Kidney epithelial cell (primary cell): ENCODE measurements around the gene MDM2. TPM values are rescaled to one million over a fixed set of nuclear protein-coding genes. Genes with fewer than 3 reads are reported as not detected.

Experiments used
- DNase-seq: peaks from one replicate; pipeline ENCODE4 v3.0.0-alpha.2; 2010; ENCODE audit warnings: low read depth
- H3K27me3 ChIP-seq: 2 replicates; pipeline ENCODE4 v1.6.0; 2011; ENCODE audit warnings: low read length; ENCODE audit not compliant: control insufficient read depth, insufficient read depth
- H3K36me3 ChIP-seq: 2 replicates; pipeline ENCODE4 v1.5.1; 2011; ENCODE audit warnings: low read length; ENCODE audit not compliant: control insufficient read depth, insufficient read depth
- H3K4me3 ChIP-seq: 2 replicates; pipeline ENCODE4 v1.5.1; 2011; ENCODE audit warnings: low read depth, mild to moderate bottlenecking, control low read depth, low read length
- CTCF ChIP-seq: IDR thresholded peaks from 2 replicates; pipeline ENCODE4 v1.5.1; 2011; ENCODE audit warnings: mild to moderate bottlenecking, moderate library complexity, low read length, control low read depth, inconsistent platforms; ENCODE audit not compliant: insufficient read depth, poor library complexity, severe bottlenecking
- total RNA-seq: library from RNA; depleted of rRNA; stranded (reverse); fragments of >200 nt; gene quantifications from 2 replicates; pipeline ENCODE4 v1.2.3, GENCODE V29; 2015

The MDM2 gene
- total RNA-seq, 1 donor from 2014 or later, result 195 TPM

- no peak for TF ChIP-seq CTCF
- DNase-seq, result no peak
- no peak overlapping the region for H3K4me3 ChIP-seq
- no peaks in the 10 kb centered on the region for H3K36me3 ChIP-seq
- no peaks in the 10 kb centered on the region for H3K27me3 ChIP-seq
These were observed 74.4 kb downstream of the MDM2 start for GRCh38 chr12:68882251-68882964.

GRCh38 chr12:68883151-68883550 is 75.2 kb downstream of the MDM2 start:
- no peak for DNase-seq
- no peaks in the 10 kb centered on the region for H3K36me3 ChIP-seq
- H3K4me3 ChIP-seq, result no peak overlapping the region
- TF ChIP-seq CTCF, result no peak
- H3K27me3 ChIP-seq, result no peaks in the 10 kb centered on the region

GRCh38 chr12:68884251-68884650 is 76.3 kb downstream of the MDM2 start:
- no peak for DNase-seq
- no peak overlapping the region for H3K4me3 ChIP-seq
- H3K36me3 ChIP-seq, result no peaks in the 10 kb centered on the region
- H3K27me3 ChIP-seq, result no peaks in the 10 kb centered on the region
- no peak for TF ChIP-seq CTCF

- Histone ChIP-seq H3K27me3 (no peaks in the 10 kb centered on the region), H3K36me3 (no peaks in the 10 kb centered on the region), H3K4me3 (no peak overlapping the region)
- DNase-seq, result no peak
- TF ChIP-seq CTCF, result no peak
These were observed 77.4 kb downstream of the MDM2 start for GRCh38 chr12:68885381-68885780.

GRCh38 chr12:68886636-68887572 is 78.9 kb downstream of the MDM2 start:
- TF ChIP-seq CTCF, result no peak
- no peak overlapping the region for H3K4me3 ChIP-seq
- DNase-seq, result no peak
- peaks cover 2% of the 10 kb centered on the region for H3K36me3 ChIP-seq
- no peaks in the 10 kb centered on the region for H3K27me3 ChIP-seq
